NB4 (cell line): Measurements from ENCODE around the gene SOX13.

Experiments
- CTCF ChIP-seq: IDR thresholded peaks from one replicate; pipeline ENCODE4 v1.5.1; 2012; ENCODE audit warnings: low read depth, low read length
- POLR2A ChIP-seq: IDR thresholded peaks from 2 replicates; pipeline ENCODE4 v1.6.1; 2011; ENCODE audit warnings: mild to moderate bottlenecking; ENCODE audit not compliant: insufficient read length; ENCODE audit errors: extremely low read depth

GRCh38 chr1:204042516-204042915, 30.4 kb upstream of the SOX13 start:
- TF ChIP-seq CTCF (no peak), POLR2A (no peak)
